ENCODE results near the gene PTPN21.
A peak's percentile ranks its signal among the peaks of the same experiment; 100 is the strongest.

Gene PTPN21

GRCh38 chr14:88556581-88556980 lies 1.8 kb upstream of the PTPN21 start:
- Histone ChIP-seq H3K4me2 (ENCODE audit: low read depth, low read length) (no peak overlapping the region), H3K9me2 (replicated peaks; ENCODE audit: insufficient read depth, low read length) (no peaks in the 10 kb centered on the region), H2AFZ (ENCODE audit: low read length) (no peak overlapping the region), H3K9ac (ENCODE audit: low read length) (no peak overlapping the region), H4K20me1 (ENCODE audit: insufficient read depth, low read length) (no peaks in the 10 kb centered on the region), H3F3A (ENCODE audit: insufficient read depth, low read length) (no peaks in the 10 kb centered on the region), H3K27me3 (replicated peaks; ENCODE audit: insufficient read depth, low read length) (no peaks in the 10 kb centered on the region), H3K4me1 (ENCODE audit: low read length) (no peaks in the 10 kb centered on the region), H3K9me3 (replicated peaks; ENCODE audit: insufficient read depth, low read length) (no peaks in the 10 kb centered on the region), H3K36me3 (replicated peaks; ENCODE audit: insufficient read depth, low read length) (no peaks in the 10 kb centered on the region), H3K4me3 (ENCODE audit: low read length) (no peak overlapping the region), H3K27ac (ENCODE audit: low read length) (no peak overlapping the region), H3K79me2 (ENCODE audit: low read length) (no peaks in the 10 kb centered on the region)
- TF ChIP-seq EZH2 (optimal IDR thresholded peaks at IDR 0.05; ENCODE audit: low read depth, low read length) (no peak), EZH2phosphoT487 (IDR thresholded peaks at IDR 0.05; ENCODE audit: low read length) (no peak), CTCF (IDR thresholded peaks at IDR 0.05; ENCODE audit: low read length) (no peak)
- DNase-seq: no peak

GRCh38 chr14:88553886-88554456 lies 836 bp downstream of the PTPN21 start:
- no peaks in the 10 kb centered on the region for H3K9me3 ChIP-seq (replicated peaks; ENCODE audit: insufficient read depth, low read length)
- H4K20me1 ChIP-seq (ENCODE audit: insufficient read depth, low read length): no peaks in the 10 kb centered on the region
- peak overlapping the region; percentile 34; the same call in 1 of the 2 replicates for H3K4me3 ChIP-seq (ENCODE audit: low read length)
- H2AFZ ChIP-seq (ENCODE audit: low read length): no peak overlapping the region
- no peaks in the 10 kb centered on the region for H3K36me3 ChIP-seq (replicated peaks; ENCODE audit: insufficient read depth, low read length)
- no peaks in the 10 kb centered on the region for H3K79me2 ChIP-seq (ENCODE audit: low read length)
- H3K9me2 ChIP-seq (replicated peaks; ENCODE audit: insufficient read depth, low read length): no peaks in the 10 kb centered on the region
- no peak overlapping the region for H3K9ac ChIP-seq (ENCODE audit: low read length)
- H3K4me2 ChIP-seq (ENCODE audit: low read depth, low read length): peak overlapping the region; percentile 47
- no peaks in the 10 kb centered on the region for H3K4me1 ChIP-seq (ENCODE audit: low read length)
- no peak for DNase-seq
- H3F3A ChIP-seq (ENCODE audit: insufficient read depth, low read length): no peaks in the 10 kb centered on the region
- TF ChIP-seq EZH2phosphoT487 (IDR thresholded peaks at IDR 0.05; ENCODE audit: low read length) (no peak), CTCF (IDR thresholded peaks at IDR 0.05; ENCODE audit: low read length) (no peak), EZH2 (optimal IDR thresholded peaks at IDR 0.05; ENCODE audit: low read depth, low read length) (no peak)
- H3K27me3 ChIP-seq (replicated peaks; ENCODE audit: insufficient read depth, low read length): no peaks in the 10 kb centered on the region
- H3K27ac ChIP-seq (ENCODE audit: low read length): no peak overlapping the region

GRCh38 chr14:88552876-88553275 lies 1.9 kb downstream of the PTPN21 start:
- H3K79me2 ChIP-seq (ENCODE audit: low read length): no peaks in the 10 kb centered on the region
- no peaks in the 10 kb centered on the region for H3K9me2 ChIP-seq (replicated peaks; ENCODE audit: insufficient read depth, low read length)
- TF ChIP-seq CTCF (IDR thresholded peaks at IDR 0.05; ENCODE audit: low read length) (no peak), EZH2phosphoT487 (IDR thresholded peaks at IDR 0.05; ENCODE audit: low read length) (no peak), EZH2 (optimal IDR thresholded peaks at IDR 0.05; ENCODE audit: low read depth, low read length) (no peak)
- no peaks in the 10 kb centered on the region for H3K9me3 ChIP-seq (replicated peaks; ENCODE audit: insufficient read depth, low read length)
- H3K4me3 ChIP-seq (ENCODE audit: low read length): no peak overlapping the region
- H3K9ac ChIP-seq (ENCODE audit: low read length): no peak overlapping the region
- no peak overlapping the region for H3K27ac ChIP-seq (ENCODE audit: low read length)
- H3K27me3 ChIP-seq (replicated peaks; ENCODE audit: insufficient read depth, low read length): no peaks in the 10 kb centered on the region
- H3K4me1 ChIP-seq (ENCODE audit: low read length): no peaks in the 10 kb centered on the region
- H2AFZ ChIP-seq (ENCODE audit: low read length): no peak overlapping the region
- no peaks in the 10 kb centered on the region for H3K36me3 ChIP-seq (replicated peaks; ENCODE audit: insufficient read depth, low read length)
- no peaks in the 10 kb centered on the region for H4K20me1 ChIP-seq (ENCODE audit: insufficient read depth, low read length)
- no peak overlapping the region for H3K4me2 ChIP-seq (ENCODE audit: low read depth, low read length)
- no peaks in the 10 kb centered on the region for H3F3A ChIP-seq (ENCODE audit: insufficient read depth, low read length)
- DNase-seq: no peak

Measured in MM.1S (cell line).